ENCODE measurements around the gene HSPA4L.

Gene HSPA4L

DNA sequence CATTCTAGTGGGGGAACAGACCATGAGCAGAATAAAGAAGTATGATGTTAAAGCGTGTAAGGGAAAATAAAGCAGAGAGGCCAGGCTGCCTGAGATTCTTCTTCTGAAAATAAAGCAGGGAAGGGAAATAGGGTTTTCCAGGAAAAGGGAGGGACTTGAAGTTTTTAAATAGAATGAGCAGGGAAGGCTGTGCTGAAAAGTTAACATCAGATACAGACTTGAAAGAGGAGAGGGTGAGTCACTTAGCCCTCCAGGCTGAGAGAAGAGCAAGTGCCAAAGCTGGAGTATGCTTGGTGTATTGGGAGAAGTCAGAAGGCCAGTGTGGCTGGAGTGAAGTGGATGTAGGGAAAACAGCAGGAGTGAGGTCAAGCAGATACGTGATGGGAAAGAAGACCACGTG lies 88.6 kb downstream of the HSPA4L start:
- no peak for DNase-seq

DNA sequence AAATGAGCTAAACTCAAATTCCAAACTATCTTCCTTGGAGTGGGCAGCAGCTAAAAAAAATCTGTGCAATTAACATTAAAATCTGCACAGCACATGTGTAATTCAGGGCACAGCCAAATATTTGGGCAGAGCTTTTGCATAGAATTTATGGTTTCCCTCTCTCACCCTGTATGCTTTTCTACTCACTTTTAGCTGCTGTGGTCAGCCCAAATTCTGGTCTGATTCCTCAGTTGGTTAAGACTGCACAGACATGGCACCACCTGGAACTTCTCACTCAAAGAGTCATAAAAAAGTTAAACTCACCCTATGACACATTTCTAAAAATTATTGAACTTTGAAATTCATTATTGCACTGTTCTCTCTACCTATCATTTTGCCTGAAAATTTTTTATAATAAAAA lies 93.7 kb downstream of the HSPA4L start:
- no peak for DNase-seq

DNA sequence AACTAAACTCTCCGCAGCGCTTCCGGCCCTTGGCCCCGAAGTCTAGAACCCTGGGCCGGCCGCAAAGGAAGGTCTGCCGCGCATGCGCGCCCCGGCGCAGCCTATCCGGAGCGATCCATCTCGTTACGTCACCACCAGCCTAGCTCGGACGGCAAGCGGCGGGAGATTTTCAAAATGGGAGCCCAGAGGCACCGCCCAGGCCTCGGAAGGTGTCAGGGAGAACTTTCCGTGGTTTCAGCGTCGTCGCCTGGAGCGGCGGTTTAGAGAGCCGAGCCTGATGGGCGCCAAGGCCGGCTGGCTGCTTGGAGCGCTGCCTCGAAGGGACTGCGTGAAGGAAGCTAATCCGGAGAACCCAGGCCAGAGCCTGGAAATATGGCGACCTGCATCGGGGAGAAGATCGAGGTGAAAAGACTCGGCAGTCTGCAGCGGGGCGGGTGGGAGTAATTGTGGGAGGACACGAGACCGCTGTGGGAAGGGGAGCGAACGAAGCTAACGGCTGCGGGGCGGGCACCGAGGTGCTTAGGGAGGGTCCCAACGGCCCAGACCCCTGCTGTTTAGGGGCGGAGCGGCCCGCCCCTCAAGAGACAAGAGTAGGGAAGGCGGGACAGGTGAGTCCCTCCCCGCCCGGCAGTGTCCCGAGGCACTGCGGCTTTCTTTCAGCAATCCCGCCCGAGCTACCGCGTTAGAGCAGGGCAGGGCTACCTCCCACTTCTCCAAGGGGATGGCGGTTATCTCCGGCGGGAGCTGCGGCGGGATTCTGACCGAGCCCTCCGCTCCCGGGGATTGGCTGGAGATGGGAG lies 98.8 kb downstream of the HSPA4L start, which contains the start of gene PLK4:
PLK4 (plus strand) TSS at position 131 of the 800 bp plus-strand sequence; CDS start at position 373, 242 bp downstream.
- peak; percentile 95 for DNase-seq

DNA sequence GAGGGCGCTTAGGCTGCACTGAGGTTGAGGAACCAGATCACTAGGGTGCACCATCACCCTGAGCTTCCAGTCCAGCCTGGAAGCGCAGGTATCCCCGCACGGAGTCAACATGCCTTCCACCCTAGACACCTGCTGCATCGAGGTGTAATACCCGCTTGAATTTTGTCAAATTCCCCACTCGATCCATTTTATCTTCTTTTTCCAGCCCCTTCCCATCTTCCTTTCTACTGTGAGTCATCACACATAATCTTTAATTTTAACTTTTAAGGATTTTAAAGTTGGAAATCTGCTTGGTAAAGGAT lies 99.4 kb downstream of the HSPA4L start:
- DNase-seq: peak; percentile 24

DNA sequence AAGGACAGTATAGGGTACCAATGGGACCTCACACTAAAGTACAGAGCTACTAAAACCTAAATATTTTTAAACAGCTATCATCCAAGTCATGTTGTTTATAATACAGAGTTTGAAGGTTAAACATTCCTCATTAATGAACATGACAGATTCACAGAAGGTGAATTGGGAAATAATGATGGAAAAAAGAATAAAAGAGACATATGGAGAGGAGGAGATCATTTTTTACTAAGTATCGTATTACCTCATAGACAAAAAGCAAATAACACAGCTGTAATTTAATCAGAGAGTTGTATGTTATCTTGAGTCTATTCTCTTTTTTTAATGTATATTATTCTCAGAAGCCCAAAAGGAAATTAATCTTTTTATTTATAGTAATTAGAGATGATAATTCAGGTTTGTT lies 106.4 kb downstream of the HSPA4L start:
- DNase-seq: no peak

DNA sequence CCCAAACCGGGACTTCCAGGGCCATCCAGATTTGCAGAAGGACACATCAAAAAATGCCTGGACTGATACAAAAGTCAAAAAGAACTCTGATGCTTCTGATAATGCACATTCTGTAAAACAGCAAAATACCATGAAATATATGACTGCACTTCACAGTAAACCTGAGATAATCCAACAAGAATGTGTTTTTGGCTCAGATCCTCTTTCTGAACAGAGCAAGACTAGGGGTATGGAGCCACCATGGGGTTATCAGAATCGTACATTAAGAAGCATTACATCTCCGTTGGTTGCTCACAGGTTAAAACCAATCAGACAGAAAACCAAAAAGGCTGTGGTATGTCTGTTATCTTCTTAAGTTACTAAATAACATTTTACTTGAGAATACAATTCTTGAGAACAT lies 107.8 kb downstream of the HSPA4L start:
- DNase-seq: no peak

All from CD4-positive, alpha-beta T cell treated with Interleukin-17A for 4 hours (primary cell).